ENCODE measurements around the gene DPM3.

GRCh38 chr1:155160128-155160527 is 19.8 kb upstream of the DPM3 start:
- TF ChIP-seq CTCF (IDR thresholded peaks at IDR 0.05) (no peak), POLR2A (IDR thresholded peaks at IDR 0.05) (no peak)
